ENCODE results near the gene FBXL19. TPM values are rescaled to one million over a fixed set of nuclear protein-coding genes. Genes with fewer than 3 reads are reported as not detected.

The FBXL19 gene
- total and polyA plus RNA-seq, 9 of the 15 experiments (the other 6 are each of a cell fraction or from before 2014, with no cell fraction given) = 0.13 to 48.0 (median 13.5) TPM; not detected in 1

GRCh38 chr16:30896261-30896888 lies 27.0 kb upstream of the FBXL19 start, which contains the start of gene CTF1 (continued):
- TF ChIP-seq HBP1 (CRISPR knock-in tag; IDR thresholded peaks at IDR 0.05) (no peak), TARDBP (IDR thresholded peaks at IDR 0.05) (peak; percentile 63; the same call in 1 of the 2 replicates), NR3C1 (CRISPR knock-in tag; IDR thresholded peaks at IDR 0.05) (no peak), VEZF1 (CRISPR knock-in tag; IDR thresholded peaks at IDR 0.05) (peak; percentile 98), MTA3 (IDR thresholded peaks at IDR 0.05; ENCODE audit: borderline replicate concordance) (peak; percentile 61; the same call in 1 of the 2 replicates), ARNT (IDR thresholded peaks at IDR 0.05) (no peak), MBD1 (CRISPR knock-in tag; IDR thresholded peaks at IDR 0.05) (no peak), NCOA1 (IDR thresholded peaks at IDR 0.05; ENCODE audit: low read depth) (0 out of 2 replicates have a peak, but pooled peaks have one; percentile 32), NEUROD1 (IDR thresholded peaks at IDR 0.05; ENCODE audit: borderline replicate concordance, low read depth, low read length, partially characterized antibody) (peak; percentile 46), HES1 (IDR thresholded peaks at IDR 0.05; ENCODE audit: low read depth) (no peak), E2F1 (CRISPR knock-in tag; IDR thresholded peaks at IDR 0.05) (peak; percentile 66; the same call in 1 of the 2 replicates), PCBP1 (IDR thresholded peaks at IDR 0.05; ENCODE audit: low read depth, low read length, poor library complexity, severe bottlenecking) (peak; percentile 51), SMAD4 (CRISPR knock-in tag; conservative IDR thresholded peaks at IDR 0.05) (no peak), TEAD4 (IDR thresholded peaks at IDR 0.05; ENCODE audit: low read length) (no peak), TEAD4 (CRISPR knock-in tag; IDR thresholded peaks at IDR 0.05; ENCODE audit: borderline replicate concordance) (no peak), HMGN3 (IDR thresholded peaks at IDR 0.05; ENCODE audit: borderline replicate concordance, extremely low read depth, insufficient read length, low read depth, low read length) (peak; percentile 74), CHD2 (IDR thresholded peaks at IDR 0.05; ENCODE audit: low read depth, low read length) (no peak), TCF7 (IDR thresholded peaks at IDR 0.05; ENCODE audit: borderline replicate concordance) (no peak), MTA2 (IDR thresholded peaks at IDR 0.05; ENCODE audit: low read depth) (no peak), BRD4 (IDR thresholded peaks at IDR 0.05) (peak; percentile 55; the same call in 1 of the 2 replicates), SMC3 (conservative IDR thresholded peaks at IDR 0.05; ENCODE audit: insufficient read depth, low read depth, low read length) (0 out of 2 replicates have a peak, but pooled peaks have one; percentile 7), RUNX1 (IDR thresholded peaks at IDR 0.05; ENCODE audit: low read depth) (peak; percentile 63; the same call in 1 of the 2 replicates), KLF13 (tag; IDR thresholded peaks at IDR 0.05; ENCODE audit: borderline replicate concordance, low read depth) (peak; percentile 58; the same call in 1 of the 2 replicates)

Data from K562 (cell line).